Daoy (cell line): ENCODE measurements around the gene CCN5. TPM values are rescaled to one million over a fixed set of nuclear protein-coding genes. Genes with fewer than 3 reads are reported as not detected.
"Not testable (repeated sequence)": the region's sequence is repeated elsewhere in the genome, so short reads cannot be mapped to it uniquely, and the experiment has no call there.

ENCODE experiments used
- DNase-seq: peaks from one replicate; pipeline ENCODE4 v3.0.0-alpha.2; 2015; ENCODE audit warnings: low read depth
- total RNA-seq: library from RNA; depleted of rRNA; stranded (reverse); fragments of >200 nt; shearing (Covaris generic); gene quantifications from 2 replicates; pipeline ENCODE4 v1.2.3, GENCODE V29; 2014; rRNA removed

The CCN5 gene
- not detected in 2 replicates for total RNA-seq

- DNase-seq, result peak; percentile 82
Observed at GRCh38 chr20:44714701-44715498, at the start of gene CCN5. Gene CCN5, plus strand, starts transcription at chr20:44715369. Its CDS starts 22 bp downstream, at chr20:44715391.

DNA sequence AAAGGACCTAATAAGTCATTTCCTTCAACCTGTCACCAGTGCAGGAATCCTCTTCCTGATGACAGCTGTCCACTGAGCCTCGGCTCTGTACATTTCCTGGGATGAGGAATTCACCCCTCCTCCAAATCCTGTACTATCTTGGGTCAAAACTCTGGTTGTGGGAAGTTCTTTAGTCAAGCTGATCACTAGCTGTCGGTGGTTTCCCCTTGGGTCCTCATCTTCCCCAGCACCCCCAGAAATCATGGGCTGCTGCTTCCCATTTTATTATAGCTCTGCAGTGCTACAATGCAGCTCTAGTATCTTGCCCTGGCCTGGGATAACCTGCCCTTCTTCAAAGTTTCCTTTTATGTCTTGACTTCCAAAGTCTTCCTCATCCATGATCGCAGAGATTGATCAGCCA is 49.1 kb upstream of the CCN5 start:
- no peak for DNase-seq

DNA sequence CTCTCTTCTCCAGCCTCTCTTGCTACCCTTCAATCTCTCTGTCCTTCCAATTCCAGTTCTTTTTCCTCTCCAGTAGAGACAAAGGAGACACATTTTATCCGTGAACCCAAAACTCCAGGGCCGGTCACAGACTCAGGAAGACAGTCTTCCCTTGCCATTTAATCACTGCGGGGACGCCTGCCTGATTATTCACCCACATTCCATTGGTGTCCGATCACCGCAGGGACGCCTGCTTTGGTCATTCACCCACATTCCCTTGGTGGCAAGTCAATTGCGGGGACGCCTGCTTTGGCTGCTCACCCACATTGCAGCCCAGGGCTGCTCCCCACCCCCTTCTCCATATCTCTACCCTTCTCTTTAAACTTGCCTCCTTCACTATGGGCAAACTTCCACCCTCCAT is 44.3 kb upstream of the CCN5 start:
- DNase-seq, result peak; percentile 73

GRCh38 chr20:44671541-44671940 is 43.6 kb upstream of the CCN5 start:
- DNase-seq, result peak; percentile 60

DNA sequence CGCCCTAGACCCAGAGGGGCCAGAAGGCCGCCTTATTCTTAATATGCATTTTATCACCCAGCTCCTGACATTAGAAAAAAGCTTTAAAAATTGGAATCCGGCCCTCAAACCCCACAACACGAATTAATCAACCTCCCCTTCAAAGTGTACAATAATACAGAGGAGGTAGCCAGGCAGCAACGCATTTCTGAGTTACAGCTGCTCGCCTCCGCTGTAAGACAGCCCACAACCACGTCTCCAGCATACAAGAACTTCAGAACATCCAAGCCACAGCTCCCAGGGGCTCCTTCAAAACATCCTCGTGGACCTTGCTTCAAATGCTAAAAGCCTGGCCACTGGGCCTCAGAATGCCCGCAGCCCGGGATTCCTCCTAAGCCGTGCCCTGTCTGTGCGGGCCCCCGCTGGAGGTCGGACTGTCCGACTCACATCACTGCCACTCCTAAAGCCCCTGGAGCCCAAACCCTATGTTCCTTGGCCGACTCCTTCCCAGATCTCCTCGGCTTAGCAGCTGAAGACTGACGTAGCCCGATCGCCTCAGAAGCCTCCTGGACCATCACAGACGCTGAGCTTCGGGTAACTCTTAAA is 42.8 kb upstream of the CCN5 start:
- DNase-seq, result not testable (repeated sequence)

GRCh38 chr20:44678242-44678641 is 36.9 kb upstream of the CCN5 start:
- no peak for DNase-seq

GRCh38 chr20:44678990-44679611 is 36.1 kb upstream of the CCN5 start:
- DNase-seq, result no peak

DNA sequence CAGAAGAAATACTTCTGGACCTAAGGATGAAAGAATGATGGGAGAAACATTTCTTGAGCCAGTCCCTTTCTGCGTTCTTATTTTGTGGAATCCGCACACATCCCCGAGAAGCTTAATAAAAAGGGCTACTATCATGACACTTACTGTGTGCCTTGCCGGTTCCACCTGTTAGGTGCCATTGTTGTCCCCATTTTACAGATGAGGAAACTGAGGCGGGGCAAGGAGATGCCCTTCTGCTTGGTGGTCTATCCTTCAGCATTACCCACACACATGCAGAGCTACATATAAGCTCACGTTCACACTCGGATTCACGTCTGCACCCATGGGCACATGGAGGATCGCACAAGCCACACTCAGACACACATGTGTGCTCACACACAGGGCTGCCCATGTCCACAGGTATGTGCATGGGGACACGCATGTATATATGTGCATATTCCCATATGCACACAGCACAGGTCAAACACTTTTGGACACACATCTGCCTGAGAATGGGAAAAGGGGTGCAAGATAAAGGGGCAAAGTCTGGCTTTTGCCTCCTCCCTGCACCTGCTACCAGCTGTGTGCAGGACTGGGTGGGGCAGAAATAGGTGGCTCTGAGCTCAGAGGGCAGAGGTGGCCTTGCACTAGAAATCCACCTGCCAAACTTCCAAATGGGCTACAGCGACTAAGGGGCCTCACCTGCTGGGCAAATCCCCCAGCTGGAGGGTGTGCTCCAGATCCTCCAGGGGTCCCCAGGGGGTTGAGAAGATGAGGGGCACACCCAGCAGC is 33.2 kb upstream of the CCN5 start:
- DNase-seq, result no peak

DNA sequence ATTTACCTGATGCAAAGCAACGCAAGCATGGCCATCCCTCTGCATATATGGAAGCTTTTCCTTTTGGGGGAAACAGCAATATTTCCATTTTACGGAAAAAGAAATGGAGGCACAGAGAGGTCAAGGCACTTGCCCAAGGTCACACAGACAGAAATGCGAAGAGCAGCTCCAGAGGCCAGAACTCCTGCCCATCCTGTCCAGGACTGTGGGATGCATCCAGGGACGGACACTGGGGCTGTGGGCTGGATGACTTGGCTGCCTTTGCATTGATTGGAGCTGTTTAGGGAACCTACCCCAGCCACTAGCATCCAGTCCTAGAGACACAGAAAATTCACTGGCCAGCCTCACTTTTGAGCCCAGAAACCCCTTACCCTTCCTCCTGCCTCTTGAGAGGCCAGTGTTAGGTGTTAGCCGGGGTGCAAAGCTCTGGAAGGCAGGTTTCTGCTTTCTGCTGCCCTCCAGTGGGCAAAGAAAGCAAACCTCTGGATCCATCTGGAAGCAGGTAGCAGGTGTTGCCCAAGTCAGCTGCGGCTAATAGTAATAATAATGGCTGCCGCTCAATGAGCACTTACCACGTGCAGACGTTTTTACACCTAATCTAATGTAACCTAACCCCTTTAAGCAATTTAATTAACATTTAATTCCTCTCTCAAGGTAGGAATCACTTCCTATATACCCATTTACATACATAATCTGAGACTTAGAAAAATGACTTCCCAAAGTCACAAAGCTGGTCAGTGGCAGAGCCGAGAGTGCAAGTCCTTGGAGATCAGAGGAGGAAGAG is 31.7 kb upstream of the CCN5 start:
- DNase-seq, result no peak

- DNase-seq, result no peak
Observed at GRCh38 chr20:44684047-44684967, 30.9 kb upstream of the CCN5 start.

- DNase-seq, result no peak
Observed at GRCh38 chr20:44686934-44687333, 28.2 kb upstream of the CCN5 start.

DNA sequence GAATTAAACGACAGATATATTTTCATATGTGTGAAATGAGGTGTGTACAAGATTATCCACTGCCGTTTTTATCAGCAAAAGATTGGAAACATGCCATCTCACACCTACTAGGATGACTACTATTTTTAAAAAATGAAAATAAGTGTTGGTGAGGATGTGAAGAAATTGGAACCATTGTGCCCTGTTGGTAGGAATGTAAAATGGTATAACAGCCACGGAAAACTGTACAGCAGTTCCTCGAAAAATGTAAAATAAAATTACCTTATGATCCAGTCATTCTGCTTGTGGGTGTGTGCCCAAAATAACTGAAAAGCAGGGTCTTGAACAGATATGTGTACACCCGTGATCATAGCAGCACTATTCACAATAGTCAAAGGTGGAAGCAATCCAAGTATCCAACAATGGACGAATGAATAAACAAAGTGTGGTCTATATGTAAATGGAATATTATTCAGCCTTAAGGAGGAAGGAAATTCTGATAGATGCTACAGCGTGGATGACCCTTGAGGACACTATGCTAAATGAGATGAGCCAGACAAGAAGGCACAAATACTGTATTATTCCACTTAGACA is 27.0 kb upstream of the CCN5 start:
- DNase-seq, result no peak

- no peak for DNase-seq
Observed at GRCh38 chr20:44689809-44690208, 25.4 kb upstream of the CCN5 start.

DNA sequence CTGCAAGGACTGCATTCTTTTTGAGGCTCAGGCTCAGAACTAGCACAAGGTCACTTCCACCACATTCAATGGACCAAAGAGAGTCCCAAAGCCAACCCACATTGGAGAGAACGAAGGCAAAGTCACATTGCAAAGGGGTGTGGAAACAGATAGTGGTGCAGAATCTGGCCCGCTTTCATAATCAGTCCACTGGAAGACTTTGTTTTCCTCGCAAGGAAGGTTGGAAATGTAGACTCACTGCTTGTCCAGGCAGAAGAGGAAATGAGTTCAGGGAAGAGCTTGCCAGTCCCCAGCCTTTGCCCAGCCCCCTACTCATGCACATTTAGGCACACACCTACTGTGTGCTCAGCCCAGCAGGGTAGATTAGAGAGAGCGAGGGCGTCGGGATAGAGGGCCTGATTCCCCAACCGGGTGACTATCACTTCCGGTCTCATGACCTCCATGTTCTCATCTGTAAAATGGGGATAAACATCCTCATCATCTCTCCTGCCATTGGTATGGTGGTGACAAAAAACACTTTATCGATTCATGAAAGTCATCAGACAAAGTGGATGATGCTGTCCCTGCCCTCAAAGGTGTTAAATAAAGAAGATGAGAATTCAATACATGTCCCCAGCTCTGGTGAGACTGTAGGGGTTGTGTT is 24.3 kb upstream of the CCN5 start:
- DNase-seq, result no peak

- no peak for DNase-seq
Observed at GRCh38 chr20:44691424-44692423, 23.4 kb upstream of the CCN5 start.

DNA sequence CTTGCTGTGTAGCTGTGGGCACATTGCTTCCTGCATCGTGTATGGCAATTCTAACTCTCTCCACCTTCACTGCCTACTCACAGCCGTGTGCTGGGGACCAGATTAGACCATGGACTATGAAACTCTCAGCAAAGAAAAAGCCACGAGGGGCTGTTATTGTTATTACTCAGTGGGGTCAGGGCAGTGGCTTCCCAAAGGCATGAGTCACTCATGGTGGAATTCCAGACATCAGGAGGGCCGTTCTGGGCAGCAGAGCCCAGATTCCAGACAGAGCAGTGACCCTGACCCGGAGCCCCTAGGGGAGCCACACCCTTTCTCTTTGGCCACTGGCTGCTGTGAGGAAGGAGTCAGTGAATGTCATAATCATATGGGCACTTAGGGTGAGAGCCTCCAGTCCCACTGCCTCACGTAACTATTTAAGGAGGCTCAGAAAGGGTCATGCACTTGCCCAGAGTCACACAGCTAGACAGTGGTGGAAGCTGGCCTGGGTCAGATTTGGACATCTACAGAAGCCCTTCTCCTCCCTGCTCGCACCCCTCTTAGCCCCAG is 22.2 kb upstream of the CCN5 start:
- DNase-seq, result peak; percentile 92

DNA sequence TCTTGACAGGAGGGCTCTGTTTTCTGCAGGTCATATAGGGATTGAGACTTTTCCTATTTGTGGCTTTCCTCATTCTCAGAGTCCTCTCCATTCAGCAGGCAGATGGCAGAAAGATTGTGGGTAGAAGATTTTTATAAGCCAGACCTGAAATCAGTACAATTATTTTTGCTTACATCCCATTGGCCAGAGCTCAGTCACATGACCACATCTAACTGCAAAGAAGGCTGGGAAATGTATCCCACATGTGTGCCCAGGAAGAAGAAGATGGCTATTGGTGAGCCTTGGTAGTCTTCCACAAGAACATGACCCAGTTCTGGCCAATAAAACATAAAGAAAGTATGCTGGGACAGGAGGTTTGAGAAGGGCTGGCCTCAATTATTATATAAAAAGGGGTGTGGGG is 21.5 kb upstream of the CCN5 start:
- DNase-seq, result no peak

- DNase-seq, result no peak
Observed at GRCh38 chr20:44694159-44694558, 21.0 kb upstream of the CCN5 start.
